GM10847 (cell line): Measurements from ENCODE around the gene FAM83E.

ENCODE experiments used
- POLR2A ChIP-seq: IDR thresholded peaks from 2 replicates; pipeline ENCODE4 v1.6.1; 2011; ENCODE audit not compliant: insufficient read length; ENCODE audit errors: extremely low read depth

The FAM83E gene

DNA sequence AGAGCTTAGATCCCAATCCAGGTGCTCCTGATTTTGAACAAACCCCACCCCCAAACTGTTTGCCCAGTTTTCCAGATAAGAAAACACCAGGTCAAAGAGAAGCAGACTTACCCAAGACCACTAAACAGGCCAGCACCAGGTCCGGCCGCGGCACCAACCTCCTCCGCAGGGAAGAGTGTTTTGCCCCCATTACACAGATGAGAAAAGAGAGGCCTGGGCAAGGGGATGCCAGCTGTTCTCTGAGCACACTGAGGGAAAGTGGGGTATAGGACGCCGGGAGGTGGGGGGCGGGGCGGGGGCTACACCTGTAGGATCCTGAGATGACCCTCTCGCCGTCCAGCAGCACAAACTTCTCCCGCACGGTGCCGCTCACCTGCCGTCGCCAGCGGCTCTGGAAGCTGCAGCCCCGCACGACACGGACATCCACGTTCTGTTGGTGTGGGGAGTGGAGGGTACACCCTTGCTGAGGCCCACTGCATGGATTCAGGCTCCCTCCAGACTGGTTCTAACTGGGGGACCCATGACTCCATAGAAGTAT lies 5.2 kb downstream of the FAM83E start:
- no peak for TF ChIP-seq POLR2A

DNA sequence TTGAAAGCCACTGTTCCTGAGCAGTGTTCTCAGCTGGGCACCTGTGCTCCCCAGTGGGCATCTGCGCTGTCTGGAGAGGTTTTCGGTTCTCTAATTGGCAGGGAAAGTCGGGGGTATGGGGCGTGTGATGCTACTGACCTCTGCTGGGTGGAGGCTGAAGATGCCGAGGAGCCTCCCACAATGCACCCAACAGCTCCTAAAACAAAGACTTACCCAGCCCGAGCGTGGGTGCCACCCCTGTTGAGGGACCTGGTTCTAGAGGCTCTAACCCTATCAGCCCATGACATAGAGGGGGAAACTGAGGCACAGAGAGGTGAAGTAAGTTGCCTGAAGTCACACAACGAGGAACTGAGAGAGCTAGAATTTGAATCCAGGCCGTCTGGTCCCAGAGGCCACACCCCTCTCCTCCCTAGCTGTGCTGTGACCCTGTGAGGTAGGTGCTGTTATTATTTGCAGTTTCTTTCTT lies 6.0 kb downstream of the FAM83E start:
- no peak for TF ChIP-seq POLR2A

DNA sequence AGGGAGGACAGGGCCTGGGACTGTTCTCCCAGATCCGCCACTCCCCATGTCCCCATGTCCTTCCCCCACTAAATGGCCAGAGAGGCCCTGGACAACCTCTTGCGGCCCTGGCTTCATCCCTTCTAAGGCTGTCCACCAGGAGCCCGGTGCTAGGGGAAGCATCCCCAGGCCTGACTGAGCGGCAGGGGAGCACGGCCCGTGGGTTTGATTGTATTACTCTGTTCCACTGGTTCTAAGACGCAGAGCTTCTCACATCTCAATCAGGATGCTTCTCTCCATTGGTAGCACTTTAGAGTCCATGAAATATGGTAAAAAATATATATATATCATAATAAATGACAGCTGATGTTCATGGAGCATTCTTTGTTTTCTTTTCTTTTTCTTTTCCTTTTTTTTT lies 7.5 kb downstream of the FAM83E start:
- TF ChIP-seq POLR2A, result no peak

DNA sequence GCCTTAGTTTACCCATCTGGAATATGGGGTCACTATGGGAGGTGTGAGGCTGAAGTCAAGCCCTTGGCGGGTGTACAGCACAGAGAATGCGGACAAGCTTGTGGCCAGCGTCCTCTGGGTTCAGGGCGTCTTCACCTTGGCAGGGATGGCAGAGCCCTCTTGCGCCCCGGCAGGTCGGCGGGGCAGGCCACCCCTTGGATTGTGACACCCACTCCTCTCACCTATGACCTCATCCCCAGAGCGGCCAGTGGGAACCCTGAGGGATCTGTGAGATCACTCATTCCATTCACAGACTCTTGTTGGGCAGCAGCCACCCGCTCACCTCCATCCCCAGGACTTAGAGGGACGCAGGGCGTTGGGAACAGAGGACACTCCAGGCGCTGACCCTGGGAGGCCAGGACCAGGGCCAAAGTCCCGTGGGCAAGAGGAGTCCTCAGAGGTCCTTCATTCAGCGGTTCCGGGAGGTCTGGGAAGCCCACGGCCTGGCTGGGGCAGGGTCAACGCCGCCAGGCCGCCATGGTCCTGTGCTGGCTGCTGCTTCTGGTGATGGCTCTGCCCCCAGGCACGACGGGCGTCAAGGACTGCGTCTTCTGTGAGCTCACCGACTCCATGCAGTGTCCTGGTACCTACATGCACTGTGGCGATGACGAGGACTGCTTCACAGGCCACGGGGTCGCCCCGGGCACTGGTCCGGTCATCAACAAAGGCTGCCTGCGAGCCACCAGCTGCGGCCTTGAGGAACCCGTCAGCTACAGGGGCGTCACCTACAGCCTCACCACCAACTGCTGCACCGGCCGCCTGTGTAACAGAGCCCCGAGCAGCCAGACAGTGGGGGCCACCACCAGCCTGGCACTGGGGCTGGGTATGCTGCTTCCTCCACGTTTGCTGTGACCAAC lies 8.2 kb downstream of the FAM83E start, which contains the start of gene SPACA4:
TSS of gene SPACA4 (plus strand) at position 280 of the 896 bp plus-strand sequence. CDS start at position 517, 237 bp downstream.
- no peak for TF ChIP-seq POLR2A

DNA sequence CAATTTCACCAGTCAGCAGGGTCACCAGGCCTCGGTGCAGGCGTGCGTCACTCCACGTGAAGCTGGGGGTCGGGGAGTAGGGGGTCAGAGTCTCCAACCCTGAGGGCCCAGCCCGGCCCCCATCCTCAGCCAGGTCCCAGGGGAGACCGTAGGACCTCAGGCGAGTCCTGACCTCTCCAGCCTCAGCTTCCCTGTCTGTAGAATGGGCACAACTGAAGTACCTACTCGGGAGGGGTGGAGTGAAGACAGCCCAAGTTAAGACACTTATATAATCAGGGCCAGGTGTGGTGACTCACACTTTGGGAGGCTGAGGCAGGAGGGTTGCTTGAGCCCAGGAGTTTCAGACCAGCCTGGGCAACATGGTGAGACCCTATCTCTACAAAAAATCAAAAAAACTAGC lies 11.0 kb downstream of the FAM83E start:
- no peak for TF ChIP-seq POLR2A

DNA sequence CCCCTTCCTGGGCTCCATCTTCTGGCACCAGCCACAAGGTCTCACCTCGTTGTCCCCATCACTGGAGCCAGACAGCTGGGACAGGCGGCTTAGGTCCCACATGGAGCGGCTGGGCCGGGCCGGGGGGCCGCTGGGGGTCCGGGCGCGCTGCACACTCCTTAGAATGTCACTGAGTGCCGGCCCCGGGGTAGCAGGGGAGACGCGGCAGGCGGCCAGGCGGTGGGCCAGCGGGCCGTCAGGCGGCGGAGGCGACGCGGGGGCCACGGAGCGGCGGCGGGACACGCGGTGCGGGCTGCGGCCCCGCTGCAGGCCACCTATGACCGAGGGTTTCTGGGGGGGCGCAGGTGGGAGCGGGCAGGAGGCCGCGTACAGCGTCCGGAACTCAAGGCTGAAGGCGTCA lies 11.4 kb downstream of the FAM83E start:
- no peak for TF ChIP-seq POLR2A

DNA sequence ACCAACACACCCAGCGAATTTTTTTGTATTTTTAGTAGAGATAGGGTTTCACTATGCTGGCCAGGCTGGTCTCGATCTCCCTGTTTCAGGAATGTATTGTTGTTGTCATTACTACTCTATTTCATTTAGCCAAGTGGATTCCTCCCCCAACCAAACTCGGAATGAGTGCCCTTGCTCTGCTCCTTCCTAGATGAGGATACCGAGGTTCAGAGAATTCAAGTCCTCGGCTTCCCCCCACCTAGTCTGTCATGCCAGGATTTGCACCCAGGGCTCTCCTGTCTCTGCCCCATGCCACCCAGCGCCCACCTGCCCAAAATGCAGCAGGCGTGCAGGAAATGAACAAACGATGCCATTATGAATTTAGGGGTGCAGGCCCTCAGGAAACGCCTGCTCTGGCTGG lies 11.9 kb downstream of the FAM83E start:
- no peak for TF ChIP-seq POLR2A

DNA sequence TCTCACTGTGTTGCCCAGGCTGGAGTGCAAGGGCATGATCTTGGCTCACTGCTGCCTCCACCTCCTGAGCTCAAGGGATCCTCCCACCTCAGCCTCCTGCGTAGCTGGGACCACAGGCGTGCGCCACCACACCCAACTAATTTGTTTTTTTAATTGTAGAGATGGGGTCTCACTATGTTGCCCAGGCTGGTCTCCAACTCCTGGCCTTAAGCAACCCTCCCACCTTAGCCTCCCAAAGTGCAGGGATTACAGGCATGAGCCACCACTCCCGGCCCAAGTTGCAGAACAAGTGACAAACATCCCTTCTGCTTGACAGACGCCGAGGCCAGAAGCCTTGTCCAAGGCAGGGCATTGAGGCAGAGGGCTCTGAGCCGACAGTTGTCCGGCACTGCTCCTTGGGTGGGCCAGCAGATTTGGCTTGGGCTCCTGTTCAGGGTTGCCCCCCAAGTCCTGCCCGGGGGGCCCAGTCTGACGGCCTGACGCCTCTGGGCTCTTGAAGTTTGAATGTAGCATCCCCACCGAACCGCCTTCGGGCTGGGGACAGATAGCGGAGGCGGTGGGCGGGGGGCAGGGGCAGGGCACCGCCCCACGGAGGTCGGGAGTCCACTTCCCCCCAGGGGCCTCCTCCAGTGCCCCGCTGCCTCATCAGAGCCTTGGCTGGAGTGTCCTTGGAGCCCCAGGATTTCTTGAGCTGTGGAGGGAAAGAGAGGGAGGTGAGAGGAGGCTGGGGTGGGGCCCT lies 14.0 kb downstream of the FAM83E start:
- TF ChIP-seq POLR2A, result no peak

DNA sequence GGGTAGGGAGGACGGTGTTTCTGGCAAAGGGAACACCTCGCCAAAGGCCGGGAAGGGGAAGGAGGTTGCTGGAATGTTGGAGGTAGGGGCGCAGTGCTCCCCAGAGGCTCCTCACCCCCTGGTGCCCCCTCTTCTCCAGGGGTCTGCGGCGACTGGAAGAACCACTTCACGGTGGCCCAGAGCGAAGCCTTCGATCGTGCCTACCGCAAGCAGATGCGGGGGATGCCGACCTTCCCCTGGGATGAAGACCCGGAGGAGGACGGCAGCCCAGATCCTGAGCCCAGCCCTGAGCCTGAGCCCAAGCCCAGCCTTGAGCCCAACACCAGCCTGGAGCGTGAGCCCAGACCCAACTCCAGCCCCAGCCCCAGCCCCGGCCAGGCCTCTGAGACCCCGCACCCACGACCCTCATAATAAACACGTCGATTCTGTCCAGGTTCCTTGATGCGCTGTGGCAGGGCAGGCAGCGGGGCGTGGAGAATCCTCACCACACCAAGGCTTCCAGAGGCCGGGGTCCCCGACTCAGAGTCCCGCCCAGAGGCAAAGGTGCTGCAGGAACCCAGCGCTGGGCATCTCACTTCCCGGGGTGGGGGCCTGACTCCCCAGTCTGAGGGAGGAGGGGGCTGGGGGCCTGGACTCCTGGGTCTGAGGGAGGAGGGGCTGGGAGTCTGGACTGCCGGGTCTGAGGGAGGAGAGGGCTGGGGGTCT lies 15.7 kb downstream of the FAM83E start:
- no peak for TF ChIP-seq POLR2A

DNA sequence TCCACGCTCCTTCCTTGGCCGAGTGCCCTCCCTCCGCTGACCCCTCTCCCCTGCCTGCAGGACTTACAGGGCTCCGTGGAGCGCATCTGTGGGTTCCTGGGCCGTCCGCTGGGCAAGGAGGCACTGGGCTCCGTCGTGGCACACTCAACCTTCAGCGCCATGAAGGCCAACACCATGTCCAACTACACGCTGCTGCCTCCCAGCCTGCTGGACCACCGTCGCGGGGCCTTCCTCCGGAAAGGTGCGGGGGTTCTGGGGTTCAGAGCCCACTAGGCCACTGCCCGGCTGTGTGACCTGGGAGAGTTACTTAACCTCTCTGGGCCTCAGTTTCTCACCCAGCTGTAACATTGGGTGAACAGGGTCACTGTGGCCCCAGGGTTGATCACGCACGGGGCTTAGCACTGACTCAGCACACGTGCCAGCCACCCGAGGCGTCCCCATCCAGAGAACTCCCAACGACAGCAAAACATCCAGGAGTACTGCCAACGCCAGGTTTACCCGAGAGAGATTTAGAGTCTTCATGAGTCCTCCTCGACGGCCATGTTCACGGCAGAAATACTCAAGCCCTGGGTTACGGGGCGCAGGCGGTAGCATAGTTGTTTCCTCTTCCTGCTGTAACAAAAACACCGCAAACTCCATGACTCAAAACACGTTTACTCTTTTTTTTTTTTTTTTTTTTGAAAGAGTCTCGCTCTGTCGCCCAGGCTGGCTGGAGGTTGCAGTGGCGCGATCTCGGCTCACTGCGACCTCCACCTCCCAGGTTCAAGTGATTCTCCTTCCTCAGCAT lies 18.0 kb downstream of the FAM83E start:
- TF ChIP-seq POLR2A, result no peak

DNA sequence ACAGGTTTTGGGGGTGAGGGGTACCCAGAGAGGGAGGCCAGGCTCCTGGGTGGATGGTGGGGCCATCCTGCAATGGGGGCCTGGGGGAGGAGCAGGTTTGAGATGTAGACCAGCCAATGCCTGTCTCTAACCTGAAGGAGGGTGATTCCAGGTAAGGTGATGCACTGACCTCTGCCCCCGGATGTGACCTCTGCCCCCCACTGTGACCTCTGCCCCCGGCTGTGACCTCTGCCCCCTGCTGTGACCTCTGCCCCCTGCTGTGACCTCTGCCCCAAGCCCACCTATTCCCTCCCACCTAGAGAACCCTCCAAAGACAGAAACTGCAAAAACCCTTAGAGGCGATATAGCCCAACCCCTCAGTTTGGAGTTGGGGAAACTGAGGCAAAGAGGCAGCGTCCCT lies 18.6 kb downstream of the FAM83E start:
- TF ChIP-seq POLR2A, result no peak

DNA sequence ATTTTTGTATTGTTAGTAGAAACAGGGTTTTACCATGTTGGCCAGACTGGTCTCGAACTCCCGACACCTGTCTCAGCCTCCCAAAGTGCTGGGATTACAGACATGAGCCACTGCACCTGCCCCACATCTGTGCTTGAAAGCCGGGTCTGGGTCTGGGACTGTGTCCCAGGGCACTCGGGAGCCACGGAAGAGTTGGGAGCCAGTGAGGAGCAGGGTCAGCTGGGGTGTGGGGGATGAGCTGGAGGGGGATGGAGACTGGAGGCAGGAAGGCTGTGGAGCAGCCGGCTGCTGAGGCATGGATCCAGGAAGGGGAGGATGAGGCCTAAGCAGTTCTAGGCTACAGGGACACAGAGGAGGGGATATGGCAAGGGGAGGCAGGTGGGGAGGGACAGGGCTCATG lies 19.0 kb downstream of the FAM83E start:
- no peak for TF ChIP-seq POLR2A

DNA sequence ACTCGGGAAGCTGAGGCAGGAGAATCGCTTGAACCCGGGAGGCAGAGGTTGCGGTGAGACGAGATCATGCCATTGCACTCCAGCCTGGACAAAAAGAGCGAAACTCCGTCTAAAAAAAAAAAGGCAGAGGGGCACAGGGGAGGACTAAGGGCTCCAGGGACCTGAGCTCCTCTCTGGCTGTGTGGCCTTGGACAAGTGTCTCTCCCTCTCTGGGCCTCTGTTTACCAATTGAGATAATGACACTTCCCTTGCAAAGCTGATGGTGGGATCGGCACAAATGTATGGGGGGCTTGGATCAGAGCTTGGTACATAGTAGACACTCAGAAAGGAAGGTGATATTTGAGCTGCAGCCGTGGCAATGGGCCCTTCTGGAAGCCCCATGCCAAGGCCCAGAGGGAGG lies 19.7 kb downstream of the FAM83E start:
- TF ChIP-seq POLR2A, result no peak

DNA sequence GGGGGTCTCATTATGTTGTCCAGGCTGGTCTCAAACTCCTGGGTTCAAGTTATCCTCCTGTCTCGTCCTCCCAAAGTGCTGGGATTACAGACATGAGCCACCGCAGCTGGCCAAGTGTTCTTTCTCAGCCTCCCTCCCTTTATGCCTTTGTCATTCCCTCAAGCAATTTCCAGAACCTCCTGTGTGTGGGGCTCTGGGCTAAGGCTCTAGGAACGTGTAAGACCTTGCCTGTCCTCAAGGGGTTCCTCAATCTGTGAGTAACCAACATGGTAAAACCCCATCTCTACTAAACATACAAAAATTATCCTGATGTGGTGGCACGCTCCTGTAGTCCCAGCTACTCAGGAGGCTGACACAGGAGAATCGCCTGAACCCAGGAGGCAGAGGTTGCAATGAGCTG lies 23.9 kb downstream of the FAM83E start:
- TF ChIP-seq POLR2A, result no peak
